K562 (cell line): Measurements from ENCODE around the gene C18orf63.

Experiments used
- BRF2 ChIP-seq: IDR thresholded peaks from 3 replicates; pipeline ENCODE4 v1.6.1; 2011; ENCODE audit warnings: borderline replicate concordance, mild to moderate bottlenecking; ENCODE audit not compliant: insufficient read length, insufficient read depth
- FOXJ3 ChIP-seq: sonication (generic); formaldehyde crosslinking; IDR thresholded peaks from 2 replicates; pipeline ENCODE4 v1.4.0; 2020; ENCODE audit warnings: mild to moderate bottlenecking, missing genetic modification reagents
- MAFF ChIP-seq: IDR thresholded peaks from 2 replicates; pipeline ENCODE4 v1.6.1; 2012; ENCODE audit warnings: low read length, improper control_type of control experiment
- MED1 ChIP-seq: sonication (generic); formaldehyde crosslinking; IDR thresholded peaks from 2 replicates; pipeline ENCODE4 v1.8.1; 2023; ENCODE audit warnings: missing genetic modification reagents, borderline replicate concordance
- NFRKB ChIP-seq: fragments of 450-650 bp; IDR thresholded peaks from 2 replicates; pipeline ENCODE4 v1.6.1; 2016; ENCODE audit warnings: low read depth
- POLR2A ChIP-seq: fragments of 450-650 bp; conservative IDR thresholded peaks from 2 replicates; pipeline ENCODE4 v1.6.1; 2016
- POLR2AphosphoS5 ChIP-seq: IDR thresholded peaks from 2 replicates; pipeline ENCODE4 v1.6.1; 2011; ENCODE audit warnings: mild to moderate bottlenecking, low read depth, low read length, moderate library complexity; ENCODE audit not compliant: control insufficient read depth, insufficient read depth
- RAD21 ChIP-seq, 2 experiments: fragments of 250-450 bp in 1 of 2; fragments of 450-650 bp in 1 of 2; sonication (Bioruptor Pico) in 1 of 2; formaldehyde crosslinking in 1 of 2; IDR thresholded peaks in 1 of 2; conservative IDR thresholded peaks in 1 of 2; 2 replicates each; pipeline versions ENCODE4 v1.4.0 to v1.8.0; 2020 to 2022; ENCODE audit warnings: mild to moderate bottlenecking in 2 of 2, moderate library complexity in 1 of 2
- YY1 ChIP-seq, 3 experiments: IDR thresholded peaks; 2 replicates each; pipeline ENCODE4 v1.6.1; 2011; ENCODE audit warnings: low read length in 2 of 3, mild to moderate bottlenecking in 2 of 3, moderate library complexity in 2 of 3, borderline replicate concordance in 1 of 3, control low read depth in 1 of 3, low read depth in 1 of 3; ENCODE audit not compliant: insufficient read depth in 3 of 3, insufficient replicate concordance in 2 of 3, control insufficient read depth in 1 of 3, insufficient read length in 1 of 3; ENCODE audit errors: extremely low read depth in 1 of 3
- ZNF3 ChIP-seq: fragments of 250-450 bp; sonication (Bioruptor Pico); IDR thresholded peaks from 2 replicates; pipeline ENCODE4 v1.5.0; 2021; ENCODE audit warnings: mild to moderate bottlenecking, moderate library complexity
- TF ChIP-seq, protein P1 (sequence below): sonication (generic); formaldehyde crosslinking; IDR thresholded peaks from 2 replicates; pipeline ENCODE4 v1.8.0; 2023; ENCODE audit warnings: mild to moderate bottlenecking, missing genetic modification reagents
- TF ChIP-seq, protein P2 (sequence below): sonication (generic); formaldehyde crosslinking; IDR thresholded peaks from 2 replicates; pipeline ENCODE4 v1.8.1; 2023; ENCODE audit warnings: mild to moderate bottlenecking, missing genetic modification reagents

DNA sequence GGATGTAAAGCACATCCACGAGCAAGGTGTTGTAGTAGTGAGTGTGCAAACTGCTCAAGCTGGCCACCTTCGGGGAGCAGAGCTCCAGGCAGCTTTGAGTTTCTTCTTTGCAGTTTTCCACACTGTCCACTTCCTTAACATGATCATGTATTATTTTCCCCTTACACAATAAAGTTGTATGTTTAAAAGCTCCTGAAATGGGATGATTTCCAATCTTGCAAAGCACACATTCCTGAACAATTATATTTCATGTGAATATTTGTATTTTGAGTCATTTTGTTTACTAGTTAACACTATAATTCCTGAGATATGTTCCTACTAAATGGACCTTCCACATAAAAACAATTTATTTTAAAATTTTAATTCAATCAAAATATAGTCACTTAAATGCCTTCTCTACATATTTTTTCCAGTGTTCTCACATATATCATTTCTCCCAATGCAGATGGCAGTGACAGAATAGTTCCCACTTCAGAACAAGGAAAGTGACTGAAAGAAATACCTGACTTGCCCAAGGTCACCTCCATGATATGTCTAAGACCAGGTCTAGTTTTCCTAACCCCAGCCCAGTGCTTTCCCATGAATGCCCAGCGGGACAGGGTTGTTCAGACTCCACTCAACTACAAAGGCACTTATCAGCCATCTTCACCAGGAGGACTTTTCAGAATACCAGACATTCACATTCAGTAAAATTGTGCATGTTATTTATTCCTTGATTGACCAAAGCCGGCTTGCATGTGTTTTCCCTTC is 29.4 kb upstream of the C18orf63 start:
- no peak for TF ChIP-seq MAFF
- no peak for TF ChIP-seq POLR2A
- TF ChIP-seq, protein P1, sequence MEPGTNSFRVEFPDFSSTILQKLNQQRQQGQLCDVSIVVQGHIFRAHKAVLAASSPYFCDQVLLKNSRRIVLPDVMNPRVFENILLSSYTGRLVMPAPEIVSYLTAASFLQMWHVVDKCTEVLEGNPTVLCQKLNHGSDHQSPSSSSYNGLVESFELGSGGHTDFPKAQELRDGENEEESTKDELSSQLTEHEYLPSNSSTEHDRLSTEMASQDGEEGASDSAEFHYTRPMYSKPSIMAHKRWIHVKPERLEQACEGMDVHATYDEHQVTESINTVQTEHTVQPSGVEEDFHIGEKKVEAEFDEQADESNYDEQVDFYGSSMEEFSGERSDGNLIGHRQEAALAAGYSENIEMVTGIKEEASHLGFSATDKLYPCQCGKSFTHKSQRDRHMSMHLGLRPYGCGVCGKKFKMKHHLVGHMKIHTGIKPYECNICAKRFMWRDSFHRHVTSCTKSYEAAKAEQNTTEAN = no peak
- no peak for TF ChIP-seq NFRKB
- TF ChIP-seq RAD21 (CRISPR knock-in tag; conservative IDR thresholded peaks at IDR 0.05 in 1 of 2, IDR thresholded peaks at IDR 0.05 in 1 of 2) = no peak
- TF ChIP-seq BRF2 = no peak
- TF ChIP-seq, protein P2, sequence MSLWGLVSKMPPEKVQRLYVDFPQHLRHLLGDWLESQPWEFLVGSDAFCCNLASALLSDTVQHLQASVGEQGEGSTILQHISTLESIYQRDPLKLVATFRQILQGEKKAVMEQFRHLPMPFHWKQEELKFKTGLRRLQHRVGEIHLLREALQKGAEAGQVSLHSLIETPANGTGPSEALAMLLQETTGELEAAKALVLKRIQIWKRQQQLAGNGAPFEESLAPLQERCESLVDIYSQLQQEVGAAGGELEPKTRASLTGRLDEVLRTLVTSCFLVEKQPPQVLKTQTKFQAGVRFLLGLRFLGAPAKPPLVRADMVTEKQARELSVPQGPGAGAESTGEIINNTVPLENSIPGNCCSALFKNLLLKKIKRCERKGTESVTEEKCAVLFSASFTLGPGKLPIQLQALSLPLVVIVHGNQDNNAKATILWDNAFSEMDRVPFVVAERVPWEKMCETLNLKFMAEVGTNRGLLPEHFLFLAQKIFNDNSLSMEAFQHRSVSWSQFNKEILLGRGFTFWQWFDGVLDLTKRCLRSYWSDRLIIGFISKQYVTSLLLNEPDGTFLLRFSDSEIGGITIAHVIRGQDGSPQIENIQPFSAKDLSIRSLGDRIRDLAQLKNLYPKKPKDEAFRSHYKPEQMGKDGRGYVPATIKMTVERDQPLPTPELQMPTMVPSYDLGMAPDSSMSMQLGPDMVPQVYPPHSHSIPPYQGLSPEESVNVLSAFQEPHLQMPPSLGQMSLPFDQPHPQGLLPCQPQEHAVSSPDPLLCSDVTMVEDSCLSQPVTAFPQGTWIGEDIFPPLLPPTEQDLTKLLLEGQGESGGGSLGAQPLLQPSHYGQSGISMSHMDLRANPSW (CRISPR knock-in tag) = no peak
- TF ChIP-seq ZNF3 (CRISPR knock-in tag) = no peak
- no peak for TF ChIP-seq POLR2AphosphoS5
- no peak for TF ChIP-seq MED1 (CRISPR knock-in tag)
- no peak for TF ChIP-seq FOXJ3
- no peak for TF ChIP-seq YY1 (IDR thresholded peaks at IDR 0.05; ENCODE audit: borderline replicate concordance in 1 of 3, control insufficient read depth in 1 of 3, extremely low read depth in 1 of 3, insufficient read depth in 3 of 3, insufficient read length in 1 of 3, insufficient replicate concordance in 2 of 3, low read depth in 1 of 3, low read length in 2 of 3)
